Posterior cingulate gyrus (tissue), 11 donors: ENCODE data around the gene ASIC2.

Experiments used
- DNase-seq, 10 donors: peaks; one replicate each; pipeline versions ENCODE4 v3.0.0 to v3.0.0-alpha.2; 2020 to 2021; ENCODE audit warnings: mixed read lengths in 3 of 10
- intact Hi-C: fragments of 100-400 bp; cut with DNase I; formaldehyde crosslinking; loops from one replicate; pipeline ENCODE4 v1.15.1; 2023

Gene ASIC2

DNA sequence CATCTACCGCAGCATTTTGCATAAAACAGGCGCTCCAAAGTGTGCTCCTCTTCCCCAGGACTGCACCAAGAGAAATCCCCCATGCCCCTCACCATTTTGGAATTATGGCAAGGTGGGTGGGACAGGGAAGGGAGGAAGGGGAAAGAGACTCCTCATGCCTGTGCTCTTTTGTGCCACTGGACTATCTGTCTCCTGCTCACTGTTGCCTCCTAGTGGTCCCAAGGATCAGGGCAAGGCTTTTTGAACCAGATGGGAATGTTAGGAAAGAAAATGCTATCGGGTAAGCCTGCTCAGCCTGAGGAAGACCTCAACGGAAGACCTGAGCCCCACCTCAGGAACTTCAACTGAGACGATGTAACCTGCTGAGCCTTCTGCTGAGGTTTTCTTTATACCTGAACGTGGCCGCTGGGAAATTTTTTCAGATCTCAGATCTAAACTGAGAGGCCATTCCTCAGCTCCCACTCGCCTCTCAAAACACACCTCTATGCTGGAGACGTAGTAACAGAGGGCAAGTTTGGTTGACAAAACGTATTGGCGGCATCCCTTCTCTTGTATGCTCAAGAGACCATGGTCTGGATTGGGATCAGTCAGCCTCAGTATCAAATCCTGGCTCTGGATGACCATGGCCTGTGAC lies 243.2 kb downstream of the ASIC2 start:
- intact Hi-C loops: no loop called here
- DNase-seq: peak in 3 of 10 donors; percentile 29 to 50 (median 44)

- DNase-seq: peak in 1 of 10 donors; percentile 80
- intact Hi-C loops: no loop called here
Measured at GRCh38 chr17:33046361-33047255, 246.5 kb downstream of the ASIC2 start.

- no peak for DNase-seq
- intact Hi-C loops: no loop called here
Measured at GRCh38 chr17:33045216-33045615, 247.9 kb downstream of the ASIC2 start.

GRCh38 chr17:33044771-33045170 lies 248.3 kb downstream of the ASIC2 start:
- no peak for DNase-seq
- intact Hi-C loops: no loop called here

DNA sequence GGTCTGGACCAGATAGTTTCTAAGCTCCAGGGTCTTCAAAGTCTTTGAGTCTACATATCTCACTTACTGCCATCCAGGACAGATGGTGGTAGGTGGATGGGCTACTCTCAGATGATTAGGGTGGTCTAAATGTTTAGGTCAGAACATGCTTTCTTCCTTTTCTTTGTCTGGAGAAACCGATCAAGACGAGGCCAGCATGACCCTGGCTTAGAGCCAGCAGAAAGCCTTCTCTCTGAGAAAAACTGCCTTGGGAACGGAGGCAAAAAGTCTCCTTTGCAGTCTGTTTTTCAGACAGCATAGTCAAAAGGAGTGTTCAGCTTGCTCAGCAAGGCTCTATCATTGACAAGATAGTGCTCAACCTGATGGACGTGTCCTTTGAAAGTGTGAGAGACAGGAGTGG lies 252.6 kb downstream of the ASIC2 start:
- DNase-seq: no peak
- intact Hi-C loops: no loop called here

GRCh38 chr17:33039874-33040273 lies 253.2 kb downstream of the ASIC2 start:
- intact Hi-C loops: loop anchor here (5.0 to 10.0 kb wide), 2 partner anchors 252 to 635 kb away; partner anchors contain the start of gene ASIC2
- DNase-seq: no peak

DNA sequence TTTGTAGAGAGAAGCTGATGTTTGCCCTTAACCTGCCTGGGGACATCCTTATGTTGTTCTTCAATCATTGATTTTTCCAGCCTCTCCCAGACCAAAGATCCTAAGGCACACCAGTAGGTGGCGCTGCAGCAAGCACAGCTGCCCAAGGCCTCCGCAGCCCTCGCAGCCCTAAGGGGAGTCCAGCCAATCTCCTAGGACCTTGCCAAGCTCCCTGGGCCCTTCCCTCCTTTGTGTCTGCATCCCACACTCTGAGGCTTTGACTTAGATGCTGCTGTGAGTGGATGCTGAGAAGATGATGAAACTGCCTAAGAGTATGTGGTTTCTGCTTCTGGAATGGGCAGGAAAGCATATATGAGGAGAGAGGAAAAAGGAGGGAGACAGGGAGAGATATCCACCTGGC lies 254.4 kb downstream of the ASIC2 start:
- intact Hi-C loops: loop anchor here (5.0 to 10.0 kb wide), 2 partner anchors 254 to 636 kb away; partner anchors contain the start of gene ASIC2
- DNase-seq: peak in 7 of 10 donors; percentile 28 to 95 (median 59)

DNA sequence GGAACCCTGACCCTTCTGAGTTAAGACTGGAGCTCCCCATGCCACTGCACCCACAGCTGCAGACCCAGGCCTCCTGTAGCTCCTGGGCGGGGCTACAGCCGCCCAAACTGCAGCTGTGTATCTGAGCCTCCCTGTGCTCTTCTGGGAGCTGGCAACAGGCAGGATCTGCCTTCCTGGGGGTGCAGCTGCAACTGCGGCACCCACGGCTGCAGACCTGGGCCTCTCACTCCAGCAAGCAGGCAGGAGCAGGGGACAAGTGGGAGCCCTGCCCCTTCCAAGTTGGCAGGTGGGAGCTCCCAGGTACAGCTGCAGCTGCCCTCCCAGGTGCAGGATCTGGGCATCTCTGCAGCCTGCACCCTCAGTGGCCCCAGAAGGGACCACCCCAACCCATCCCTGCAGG lies 259.9 kb downstream of the ASIC2 start:
- intact Hi-C loops: loop anchor here (10.0 kb wide), 1 partner anchor 642 kb away; no protein-coding TSS in a partner anchor

GRCh38 chr17:33028778-33029177 lies 264.3 kb downstream of the ASIC2 start:
- intact Hi-C loops: no loop called here
- no peak for DNase-seq

More for the DNA sequence above, 259.9 kb downstream of the ASIC2 start:
- no peak for DNase-seq

- no peak for DNase-seq
- intact Hi-C loops: no loop called here
Measured at GRCh38 chr17:33028061-33028460, 265.0 kb downstream of the ASIC2 start.

GRCh38 chr17:33024688-33025486 lies 268.2 kb downstream of the ASIC2 start:
- intact Hi-C loops: no loop called here
- no peak for DNase-seq

DNA sequence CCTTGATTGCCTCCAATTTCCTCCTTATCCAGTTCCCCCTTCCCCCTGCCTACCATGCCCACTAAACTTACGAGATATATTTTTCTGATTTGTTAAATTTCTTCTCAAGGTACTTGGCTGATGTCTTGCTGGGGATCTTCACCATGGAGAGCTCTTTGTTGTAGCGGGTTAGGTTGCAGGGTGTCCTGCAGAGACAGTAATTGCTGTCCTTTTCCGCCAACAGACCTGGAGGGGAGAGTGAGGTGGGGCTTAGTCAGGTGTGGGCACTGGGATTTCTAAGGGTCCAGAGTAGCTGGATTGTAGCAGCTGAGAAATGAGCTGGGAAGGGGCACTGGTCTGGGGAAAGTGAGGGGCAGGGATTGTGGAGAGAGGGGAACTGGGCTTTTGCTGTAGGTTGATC lies 269.3 kb downstream of the ASIC2 start:
- no peak for DNase-seq
- intact Hi-C loops: no loop called here

- no peak for DNase-seq
- intact Hi-C loops: no loop called here
Measured at GRCh38 chr17:33021731-33022408, 271.2 kb downstream of the ASIC2 start.

GRCh38 chr17:33019161-33019890 lies 273.8 kb downstream of the ASIC2 start:
- DNase-seq: no peak
- intact Hi-C loops: no loop called here

DNA sequence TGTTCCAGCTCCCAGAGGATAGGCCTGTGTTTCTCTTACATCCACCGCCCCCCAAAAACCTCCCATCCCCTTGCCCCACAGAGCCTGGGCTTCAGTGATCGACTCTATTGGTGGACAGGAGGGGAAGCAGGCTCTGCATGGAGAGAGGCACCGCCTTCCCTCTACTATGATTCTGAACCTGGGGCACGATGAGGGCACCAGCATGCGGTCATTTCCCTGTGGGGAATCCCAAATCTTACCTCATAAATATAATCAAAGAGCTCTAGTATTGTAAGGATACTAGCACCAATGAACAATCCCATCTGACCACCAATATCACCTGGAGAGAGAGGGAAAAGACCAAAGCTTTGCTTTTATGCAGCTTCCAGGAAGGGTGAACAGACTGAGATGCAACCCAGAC lies 275.7 kb downstream of the ASIC2 start:
- DNase-seq: no peak
- intact Hi-C loops: no loop called here

DNA sequence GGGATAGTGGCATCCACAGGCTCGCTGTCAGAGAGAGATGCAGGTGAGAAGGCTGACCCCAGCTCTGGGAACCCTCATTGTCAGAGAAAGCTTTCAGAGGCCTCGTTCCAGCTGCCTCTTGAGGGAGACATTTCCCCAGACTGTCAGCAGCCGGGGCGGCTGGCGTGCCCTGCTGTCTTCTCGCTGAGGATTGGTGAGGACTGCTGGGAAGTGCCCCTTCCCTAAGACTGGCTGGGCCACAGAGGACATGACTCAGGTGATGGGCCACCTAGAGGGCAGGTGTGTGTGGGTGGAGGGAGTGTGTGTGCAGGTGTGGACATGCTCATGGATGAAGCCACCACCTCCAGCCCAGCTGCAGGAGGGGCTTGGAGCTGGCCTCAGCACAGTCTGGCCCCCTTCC lies 276.2 kb downstream of the ASIC2 start:
- peak in 1 of 10 donors; percentile 77 for DNase-seq
- intact Hi-C loops: no loop called here

- intact Hi-C loops: no loop called here
- peak in 2 of 10 donors; percentile 17 to 70 for DNase-seq
Measured at GRCh38 chr17:33015716-33016346, 277.3 kb downstream of the ASIC2 start.

GRCh38 chr17:33014751-33015150 lies 278.3 kb downstream of the ASIC2 start:
- intact Hi-C loops: no loop called here

More at GRCh38 chr17:33014751-33015150, 278.3 kb downstream of the ASIC2 start:
- peak in 1 of 10 donors; percentile 55 for DNase-seq
